Islet of Langerhans (tissue), 1 donor: ENCODE results near the gene MICAL2.
A peak's percentile ranks its signal among the peaks of the same experiment; 100 is the strongest.

Source experiments
- FAIRE-seq: peaks from one replicate; lab custom pipeline; 2011; peaks lifted over from hg19 to GRCh38; lab: Jason Lieb, UNC

The MICAL2 gene

GRCh38 chr11:12234221-12234620 lies 123.8 kb downstream of the MICAL2 start:
- no peak for FAIRE-seq

GRCh38 chr11:12235080-12235479 lies 124.7 kb downstream of the MICAL2 start:
- FAIRE-seq = no peak

GRCh38 chr11:12235553-12235946 lies 125.2 kb downstream of the MICAL2 start:
- no peak for FAIRE-seq

GRCh38 chr11:12235947-12236743 lies 125.8 kb downstream of the MICAL2 start:
- FAIRE-seq = peak; percentile 70

- FAIRE-seq = no peak
Observed at GRCh38 chr11:12236744-12237101, 126.3 kb downstream of the MICAL2 start.

GRCh38 chr11:12237381-12237784 lies 127.0 kb downstream of the MICAL2 start:
- no peak for FAIRE-seq

- FAIRE-seq = no peak
Observed at GRCh38 chr11:12238420-12238819, 128.0 kb downstream of the MICAL2 start.

GRCh38 chr11:12239396-12239795 lies 129.0 kb downstream of the MICAL2 start:
- no peak for FAIRE-seq

GRCh38 chr11:12239804-12240371 lies 129.5 kb downstream of the MICAL2 start:
- no peak for FAIRE-seq

GRCh38 chr11:12240677-12241076 lies 130.3 kb downstream of the MICAL2 start:
- FAIRE-seq = no peak

GRCh38 chr11:12241401-12241800 lies 131.0 kb downstream of the MICAL2 start:
- FAIRE-seq = no peak

GRCh38 chr11:12241971-12242672 lies 131.7 kb downstream of the MICAL2 start:
- FAIRE-seq = no peak

- no peak for FAIRE-seq
Observed at GRCh38 chr11:12242966-12243365, 132.6 kb downstream of the MICAL2 start.

GRCh38 chr11:12243486-12243885 lies 133.1 kb downstream of the MICAL2 start:
- FAIRE-seq = no peak

- FAIRE-seq = no peak
Observed at GRCh38 chr11:12243911-12244550, 133.6 kb downstream of the MICAL2 start.

GRCh38 chr11:12245091-12245490 lies 134.7 kb downstream of the MICAL2 start:
- no peak for FAIRE-seq

- no peak for FAIRE-seq
Observed at GRCh38 chr11:12245549-12246016, 135.2 kb downstream of the MICAL2 start.

- FAIRE-seq = no peak
Observed at GRCh38 chr11:12246147-12246546, 135.8 kb downstream of the MICAL2 start.

- FAIRE-seq = no peak
Observed at GRCh38 chr11:12246989-12247388, 136.6 kb downstream of the MICAL2 start.

GRCh38 chr11:12247543-12248254 lies 137.3 kb downstream of the MICAL2 start:
- no peak for FAIRE-seq

GRCh38 chr11:12248330-12248729 lies 137.9 kb downstream of the MICAL2 start:
- no peak for FAIRE-seq

GRCh38 chr11:12249590-12250260 lies 139.3 kb downstream of the MICAL2 start:
- FAIRE-seq = no peak
